ENCODE results near the gene OBP2A. TPM values are rescaled to one million over a fixed set of nuclear protein-coding genes. Genes with fewer than 3 reads are reported as not detected.

Gene OBP2A
- total RNA-seq, 2 donors from 2014 or later: not detected

DNA sequence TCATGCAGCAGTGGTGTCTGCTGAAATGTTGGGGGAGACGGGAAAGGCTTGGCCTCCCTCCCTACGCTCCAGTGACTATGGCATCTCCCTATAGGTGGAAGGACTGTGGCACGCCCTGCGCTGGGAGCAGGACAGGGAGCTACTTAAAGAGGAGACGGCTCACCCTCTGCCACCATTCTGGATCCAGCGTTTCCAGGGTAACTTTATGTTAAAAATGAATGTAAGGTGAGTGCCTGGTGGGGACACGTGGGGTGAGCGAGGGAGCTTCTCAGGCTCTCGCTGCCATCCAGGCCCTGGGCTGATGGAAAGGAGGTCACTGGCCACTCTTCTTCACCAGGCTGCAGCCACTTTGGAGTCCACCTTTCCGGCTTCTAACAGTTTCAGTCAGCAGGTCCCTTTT, 31.3 kb downstream of the OBP2A start:
- Mint-ChIP-seq H3K4me3 (no peak overlapping the region), H3K4me1 (ENCODE audit: low read depth in 2 of 2) (no peaks in the 10 kb centered on the region), H3K9me3 (no peaks in the 10 kb centered on the region), H3K27me3 (peaks cover 0 to 3% of the 10 kb centered on the region in 2 donors), H3K27ac (no peak overlapping the region), H3K36me3 (no peaks in the 10 kb centered on the region)
- DNase-seq (ENCODE audit: low spot score) (no peak), ATAC-seq (no peak)

DNA sequence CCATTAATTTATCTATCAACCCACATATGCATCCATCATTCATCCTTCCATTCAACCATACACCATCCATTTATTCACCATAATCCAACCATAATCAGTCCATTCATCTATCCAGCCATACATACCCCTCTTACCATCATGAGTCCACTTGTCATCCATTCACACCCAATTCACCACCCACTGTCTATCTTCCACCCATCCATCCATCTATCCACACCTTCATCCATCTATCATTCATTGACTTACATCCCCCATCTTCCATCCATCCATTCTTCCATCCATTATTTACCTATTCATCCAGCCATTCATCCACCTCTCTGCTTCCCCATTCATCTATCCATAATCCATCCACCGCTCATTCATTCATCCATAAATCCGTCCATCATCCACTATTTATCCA, 33.4 kb downstream of the OBP2A start:
- H3K9me3 Mint-ChIP-seq: no peaks in the 10 kb centered on the region
- no peak for ATAC-seq

DNA sequence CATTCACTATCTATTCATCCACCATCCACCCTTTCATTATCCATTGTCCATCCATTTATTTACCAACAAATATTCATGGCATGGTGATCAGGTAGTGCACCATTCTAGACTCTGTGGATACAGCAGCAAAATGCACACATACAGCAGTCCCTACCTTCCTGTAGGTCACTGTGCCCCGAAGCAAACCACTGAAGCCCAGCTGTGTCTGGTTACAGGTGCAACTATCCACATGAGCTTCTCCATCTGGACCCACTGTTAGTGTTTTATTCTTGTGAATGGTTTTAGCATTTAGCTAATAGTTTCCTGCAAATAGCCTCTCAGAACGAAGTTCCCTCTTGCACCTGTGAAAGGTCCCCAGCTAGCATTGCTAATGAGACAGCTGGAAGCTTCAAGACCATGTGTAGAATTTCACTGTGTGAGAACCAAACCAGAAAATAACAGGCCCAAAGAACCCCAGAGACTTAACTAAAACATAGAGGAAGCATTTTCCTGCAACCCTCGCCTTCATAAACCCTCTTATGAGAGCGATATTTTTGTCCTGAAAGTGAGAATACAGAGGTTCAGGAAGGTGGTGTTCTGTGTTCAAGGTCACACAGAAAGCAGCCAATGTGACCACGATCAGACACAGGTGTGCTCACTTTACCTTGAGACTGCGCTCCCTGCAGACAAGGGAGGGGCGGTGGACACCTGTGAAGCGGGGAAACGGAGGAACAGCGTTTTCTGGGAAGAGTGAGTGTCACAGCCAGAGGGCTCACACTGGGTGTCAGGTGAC, 34.1 kb downstream of the OBP2A start:
- Mint-ChIP-seq H3K27ac (no peak overlapping the region), H3K4me3 (no peak overlapping the region), H3K9me3 (no peaks in the 10 kb centered on the region), H3K36me3 (no peaks in the 10 kb centered on the region), H3K27me3 (peaks cover 0 to 3% of the 10 kb centered on the region in 2 donors), H3K4me1 (ENCODE audit: low read depth in 2 of 2) (no peaks in the 10 kb centered on the region)
- ATAC-seq: no peak
- no peak for DNase-seq (ENCODE audit: low spot score)

More for the DNA sequence above, 33.4 kb downstream of the OBP2A start:
- no peak overlapping the region for H3K27ac Mint-ChIP-seq
- DNase-seq (ENCODE audit: low spot score): no peak
- H3K36me3 Mint-ChIP-seq: no peaks in the 10 kb centered on the region
- H3K4me1 Mint-ChIP-seq (ENCODE audit: low read depth in 2 of 2): no peaks in the 10 kb centered on the region
- H3K4me3 Mint-ChIP-seq: no peak overlapping the region
- peaks cover 0 to 3% of the 10 kb centered on the region in 2 donors for H3K27me3 Mint-ChIP-seq

DNA sequence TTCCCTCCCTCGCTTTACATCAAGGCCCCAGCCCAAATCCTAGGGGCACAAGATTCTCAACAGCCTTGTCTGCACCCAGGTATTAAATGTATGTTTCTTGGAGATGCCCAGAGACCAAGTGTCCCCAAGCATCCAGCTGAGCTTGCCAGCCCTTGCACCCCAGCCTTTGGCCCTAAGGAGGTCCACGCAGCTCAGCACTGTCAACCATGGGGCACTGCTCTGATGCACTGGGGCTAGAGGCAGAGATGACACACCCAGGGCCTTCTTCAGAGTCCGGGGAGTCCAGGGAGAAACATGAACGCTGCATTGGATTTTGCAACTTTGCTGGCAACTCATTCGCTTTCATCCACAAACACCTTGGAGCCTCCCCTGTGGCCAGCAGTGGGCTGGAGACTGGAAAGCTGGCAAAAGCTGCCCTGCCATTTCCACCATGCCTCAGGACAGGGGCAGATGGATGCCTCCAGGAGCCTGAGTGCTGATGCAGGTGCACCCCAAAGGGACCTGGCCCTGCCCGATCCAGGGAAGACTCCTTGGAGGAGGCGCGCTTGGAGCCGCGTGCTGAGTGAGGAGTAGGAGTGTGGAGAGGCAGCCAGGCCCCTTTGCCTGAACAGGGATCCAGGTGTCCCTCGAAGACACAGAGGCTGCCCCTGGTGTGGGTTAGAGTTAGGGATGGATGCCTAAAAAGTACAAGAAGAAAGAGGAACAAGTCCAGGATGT, 34.9 kb downstream of the OBP2A start:
- no peaks in the 10 kb centered on the region for H3K36me3 Mint-ChIP-seq
- H3K27ac Mint-ChIP-seq: no peak overlapping the region
- H3K4me3 Mint-ChIP-seq: no peak overlapping the region
- H3K27me3 Mint-ChIP-seq: peaks cover 0 to 3% of the 10 kb centered on the region in 2 donors
- no peaks in the 10 kb centered on the region for H3K4me1 Mint-ChIP-seq (ENCODE audit: low read depth in 2 of 2)
- no peaks in the 10 kb centered on the region for H3K9me3 Mint-ChIP-seq
- peak; percentile 58 for DNase-seq (ENCODE audit: low spot score)
- ATAC-seq: no peak

- no peak for ATAC-seq
Measured at GRCh38 chr9:135581636-135582426, 35.9 kb downstream of the OBP2A start.

GRCh38 chr9:135582541-135582940, 36.6 kb downstream of the OBP2A start:
- DNase-seq (ENCODE audit: low spot score): peak; percentile 34
- Mint-ChIP-seq H3K4me1 (ENCODE audit: low read depth in 2 of 2) (no peaks in the 10 kb centered on the region), H3K27ac (no peak overlapping the region), H3K27me3 (peaks cover 0 to 3% of the 10 kb centered on the region in 2 donors), H3K9me3 (no peaks in the 10 kb centered on the region), H3K4me3 (no peak overlapping the region), H3K36me3 (no peaks in the 10 kb centered on the region)
- ATAC-seq: no peak

More at GRCh38 chr9:135581636-135582426, 35.9 kb downstream of the OBP2A start:
- Mint-ChIP-seq H3K27me3 (peaks cover 0 to 3% of the 10 kb centered on the region in 2 donors), H3K27ac (no peak overlapping the region), H3K36me3 (no peaks in the 10 kb centered on the region), H3K9me3 (no peaks in the 10 kb centered on the region), H3K4me1 (ENCODE audit: low read depth in 2 of 2) (no peaks in the 10 kb centered on the region), H3K4me3 (no peak overlapping the region)
- DNase-seq (ENCODE audit: low spot score): peak; percentile 44

DNA sequence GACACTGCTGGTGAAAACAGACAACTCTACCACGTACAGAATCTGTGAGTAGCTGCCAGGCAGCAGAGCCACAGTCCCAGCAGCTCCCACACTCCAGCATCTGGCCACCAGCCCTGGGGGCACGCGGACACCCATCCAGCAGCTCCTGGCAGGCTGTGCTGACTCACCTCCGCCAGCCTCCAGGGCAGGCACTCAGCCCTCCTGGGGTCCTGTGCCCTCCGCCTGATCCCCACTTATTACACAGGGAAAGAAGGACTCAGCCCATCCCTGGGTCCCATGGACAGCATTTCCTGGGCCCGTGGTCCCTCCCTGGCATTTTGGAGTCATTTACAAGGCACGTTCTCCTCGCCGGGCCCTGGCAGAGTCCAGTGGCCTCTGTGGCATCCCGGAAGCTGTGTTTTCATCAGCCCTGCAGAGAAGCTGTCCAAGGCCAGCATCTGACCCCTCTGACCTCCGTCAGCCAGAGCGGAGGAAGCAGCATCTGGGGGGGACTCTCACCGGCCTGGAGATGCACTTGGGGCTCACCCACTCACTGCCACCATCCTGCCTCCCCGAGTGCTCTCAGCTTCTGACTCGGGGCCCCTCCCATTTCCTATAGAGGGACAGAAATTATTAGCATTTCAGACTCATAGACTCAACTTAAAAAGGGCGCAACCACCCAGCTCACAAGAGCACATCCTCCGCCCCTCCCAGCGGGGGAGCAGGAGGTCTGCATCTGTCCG, 37.2 kb downstream of the OBP2A start:
- peak; percentile 50 for DNase-seq (ENCODE audit: low spot score)
- H3K4me3 Mint-ChIP-seq: no peak overlapping the region
- H3K4me1 Mint-ChIP-seq (ENCODE audit: low read depth in 2 of 2): no peaks in the 10 kb centered on the region

GRCh38 chr9:135583688-135584011, 37.7 kb downstream of the OBP2A start:
- Mint-ChIP-seq H3K36me3 (no peaks in the 10 kb centered on the region), H3K9me3 (no peaks in the 10 kb centered on the region), H3K27ac (no peak overlapping the region), H3K4me3 (no peak overlapping the region), H3K27me3 (peaks cover 0 to 3% of the 10 kb centered on the region in 2 donors), H3K4me1 (ENCODE audit: low read depth in 2 of 2) (no peaks in the 10 kb centered on the region)
- DNase-seq (ENCODE audit: low spot score) (peak; percentile 44), ATAC-seq (no peak)

More for the DNA sequence above, 37.2 kb downstream of the OBP2A start:
- Mint-ChIP-seq H3K27ac (no peak overlapping the region), H3K27me3 (peaks cover 0 to 3% of the 10 kb centered on the region in 2 donors), H3K9me3 (no peaks in the 10 kb centered on the region), H3K36me3 (no peaks in the 10 kb centered on the region)
- ATAC-seq: peak in 1 of 2 donors; percentile 10

DNA sequence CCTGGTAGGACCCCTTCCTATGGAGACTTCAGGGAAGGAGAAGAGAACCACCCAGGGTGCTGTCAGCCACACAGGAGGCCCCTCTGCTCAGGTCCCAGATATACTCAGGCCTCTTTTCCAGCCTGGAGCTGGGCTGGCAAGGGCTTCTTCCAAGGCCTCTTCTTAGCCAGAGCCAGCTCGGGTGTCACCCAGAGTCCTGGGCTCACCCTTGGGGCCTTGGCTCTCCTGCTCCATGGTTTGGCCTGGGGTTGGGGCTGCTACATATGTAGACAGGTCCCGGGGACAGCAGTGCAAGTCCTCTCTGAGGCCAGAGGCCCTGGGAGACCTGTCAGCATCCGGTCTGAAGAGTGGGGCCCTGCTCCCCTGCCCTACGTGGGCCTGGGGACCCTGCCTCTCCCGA, 38.4 kb downstream of the OBP2A start:
- no peaks in the 10 kb centered on the region for H3K36me3 Mint-ChIP-seq

GRCh38 chr9:135584934-135585333, 39.0 kb downstream of the OBP2A start:
- DNase-seq (ENCODE audit: low spot score) (peak; percentile 18), ATAC-seq (no peak)
- Mint-ChIP-seq H3K36me3 (no peaks in the 10 kb centered on the region), H3K9me3 (no peaks in the 10 kb centered on the region), H3K27ac (no peak overlapping the region), H3K4me3 (no peak overlapping the region), H3K4me1 (ENCODE audit: low read depth in 2 of 2) (no peaks in the 10 kb centered on the region), H3K27me3 (peaks cover 0 to 5% of the 10 kb centered on the region in 2 donors)

More for the DNA sequence above, 38.4 kb downstream of the OBP2A start:
- Mint-ChIP-seq H3K9me3 (no peaks in the 10 kb centered on the region), H3K4me1 (ENCODE audit: low read depth in 2 of 2) (no peaks in the 10 kb centered on the region), H3K27ac (no peak overlapping the region), H3K27me3 (peaks cover 0 to 3% of the 10 kb centered on the region in 2 donors), H3K4me3 (no peak overlapping the region)
- DNase-seq (ENCODE audit: low spot score) (peak; percentile 47), ATAC-seq (no peak)

DNA sequence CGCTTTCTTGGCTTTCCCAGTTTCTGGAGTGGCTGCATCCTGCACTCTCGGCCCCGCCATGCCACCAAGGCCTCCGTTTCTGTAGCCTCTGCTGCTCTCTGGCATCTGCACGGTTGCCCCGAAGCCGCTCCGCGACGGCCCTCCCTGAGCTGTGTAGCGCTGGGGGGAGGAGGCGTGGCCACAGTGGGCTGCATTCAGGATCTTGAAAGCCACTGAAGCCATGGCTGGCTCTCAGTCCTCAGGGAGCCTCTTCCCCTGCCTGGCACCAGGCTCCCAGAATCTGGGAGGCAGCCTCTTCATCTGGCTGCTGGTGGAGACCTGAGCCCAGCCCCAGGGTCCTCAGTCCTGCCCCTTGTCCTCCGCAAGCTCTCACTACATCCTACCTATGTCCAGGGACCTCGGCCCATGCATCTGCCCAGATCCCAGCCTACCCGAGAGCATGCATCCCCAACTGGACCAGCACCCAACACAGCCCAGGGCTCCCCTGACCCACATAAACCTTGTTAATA, 40.7 kb downstream of the OBP2A start:
- no peaks in the 10 kb centered on the region for H3K36me3 Mint-ChIP-seq
- H3K27me3 Mint-ChIP-seq: peaks cover 0 to 2% of the 10 kb centered on the region in 2 donors
- H3K9me3 Mint-ChIP-seq: no peaks in the 10 kb centered on the region
- peak; percentile 49 for DNase-seq (ENCODE audit: low spot score)
- no peak overlapping the region for H3K4me3 Mint-ChIP-seq
- H3K4me1 Mint-ChIP-seq (ENCODE audit: low read depth in 2 of 2): no peaks in the 10 kb centered on the region
- no peak for ATAC-seq
- H3K27ac Mint-ChIP-seq: no peak overlapping the region

GRCh38 chr9:135587658-135588057, 41.7 kb downstream of the OBP2A start:
- ATAC-seq (no peak), DNase-seq (ENCODE audit: low spot score) (no peak)
- no peak overlapping the region for H3K27ac Mint-ChIP-seq
- H3K4me3 Mint-ChIP-seq: no peak overlapping the region
- H3K9me3 Mint-ChIP-seq: no peaks in the 10 kb centered on the region
- peaks cover 0 to 2% of the 10 kb centered on the region in 2 donors for H3K27me3 Mint-ChIP-seq
- no peaks in the 10 kb centered on the region for H3K4me1 Mint-ChIP-seq (ENCODE audit: low read depth in 2 of 2)
- H3K36me3 Mint-ChIP-seq: no peaks in the 10 kb centered on the region

GRCh38 chr9:135588371-135588770, 42.4 kb downstream of the OBP2A start:
- Mint-ChIP-seq H3K4me3 (no peak overlapping the region), H3K27me3 (peaks cover 4% of the 10 kb centered on the region in 2 donors), H3K4me1 (ENCODE audit: low read depth in 2 of 2) (no peaks in the 10 kb centered on the region), H3K9me3 (no peaks in the 10 kb centered on the region), H3K36me3 (no peaks in the 10 kb centered on the region), H3K27ac (no peak overlapping the region)
- no peak for ATAC-seq
- DNase-seq (ENCODE audit: low spot score): peak; percentile 51

All from natural killer cell treated with Interleukin-12 subunit alpha and Interleukin-12 subunit beta and Interleukin-15 and Interleukin-18, amount 100 ng/mL, for 72 hours (primary cell).